Measurements from ENCODE around the gene FUT7. TPM values are rescaled to one million over a fixed set of nuclear protein-coding genes. Genes with fewer than 3 reads are reported as not detected.

FUT7 gene
- total RNA-seq, 1 experiment from 2014 or later, result not detected

DNA sequence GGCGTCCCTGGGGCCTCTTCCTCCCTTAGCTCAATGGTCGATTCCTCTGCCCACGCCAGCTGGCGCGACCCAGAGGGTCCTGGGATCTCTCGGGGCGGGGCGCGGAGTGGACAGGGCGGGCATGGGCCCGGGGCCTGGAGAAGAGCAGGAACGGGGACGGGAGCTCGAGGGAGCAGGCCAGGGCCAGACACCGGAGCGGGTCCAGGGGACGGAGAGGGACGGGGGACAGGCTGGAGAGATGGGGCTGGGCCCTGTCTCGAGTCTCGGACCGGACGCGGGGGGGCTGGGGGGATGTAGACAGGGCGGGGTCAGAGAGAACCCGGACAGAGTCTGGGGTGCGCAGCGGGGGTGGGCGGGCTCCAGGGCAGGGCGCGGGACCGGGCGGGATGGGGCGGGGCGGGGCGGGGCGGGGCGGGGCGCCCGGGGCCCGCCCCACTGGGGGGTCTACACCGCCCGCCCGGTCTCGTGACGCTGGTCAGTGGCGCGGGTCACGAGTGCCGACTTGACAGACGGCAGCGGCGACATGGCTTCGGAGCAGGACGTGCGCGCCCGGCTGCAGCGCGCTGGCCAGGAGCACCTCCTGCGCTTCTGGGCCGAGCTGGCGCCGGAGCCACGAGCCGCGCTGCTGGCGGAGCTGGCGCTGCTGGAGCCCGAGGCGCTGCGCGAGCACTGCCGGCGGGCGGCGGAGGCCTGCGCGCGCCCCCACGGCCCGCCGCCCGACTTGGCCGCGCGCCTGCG is 45.3 kb upstream of the FUT7 start, which contains the start of gene UAP1L1 (continued):
- TF ChIP-seq ATF3 (IDR thresholded peaks at IDR 0.05), result no peak

- no peaks in the 10 kb centered on the region for H3K9me2 ChIP-seq (ENCODE audit: insufficient read depth)
- ATAC-seq, result no peak
- H3K4me1 ChIP-seq (ENCODE audit: control insufficient read depth in 1 of 2, insufficient read depth in 2 of 2, low read length in 2 of 2), result peaks cover 11 to 34% of the 10 kb centered on the region in 2 experiments
- DNase-seq (ENCODE audit: low read depth, low spot score), result no peak
- peaks cover 4% of the 10 kb centered on the region; the same call in 1 of the 2 replicates for H3K79me2 ChIP-seq (ENCODE audit: insufficient read depth, low read length)
- no peaks in the 10 kb centered on the region for H3K27me3 ChIP-seq (ENCODE audit: insufficient read depth, low read length)
- TF ChIP-seq, protein P1, sequence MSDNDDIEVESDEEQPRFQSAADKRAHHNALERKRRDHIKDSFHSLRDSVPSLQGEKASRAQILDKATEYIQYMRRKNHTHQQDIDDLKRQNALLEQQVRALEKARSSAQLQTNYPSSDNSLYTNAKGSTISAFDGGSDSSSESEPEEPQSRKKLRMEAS (IDR thresholded peaks at IDR 0.05), result no peak
- TF ChIP-seq ZFX (IDR thresholded peaks at IDR 0.05), result no peak
- no peak for TF ChIP-seq POLR2A (IDR thresholded peaks at IDR 0.05; ENCODE audit: borderline replicate concordance, extremely low read depth, insufficient read depth, insufficient read length)
- TF ChIP-seq FOSL1 (IDR thresholded peaks at IDR 0.05; ENCODE audit: low read depth), result no peak
- TF ChIP-seq SRF (IDR thresholded peaks at IDR 0.05; ENCODE audit: low read depth), result no peak
- no peak for TF ChIP-seq EGR1 (IDR thresholded peaks at IDR 0.05; ENCODE audit: low read depth)
- no peak for TF ChIP-seq ELF1 (IDR thresholded peaks at IDR 0.05; ENCODE audit: borderline replicate concordance, low read depth)
- no peak for TF ChIP-seq SIN3A (IDR thresholded peaks at IDR 0.05; ENCODE audit: low read depth)
- TF ChIP-seq, protein P2, sequence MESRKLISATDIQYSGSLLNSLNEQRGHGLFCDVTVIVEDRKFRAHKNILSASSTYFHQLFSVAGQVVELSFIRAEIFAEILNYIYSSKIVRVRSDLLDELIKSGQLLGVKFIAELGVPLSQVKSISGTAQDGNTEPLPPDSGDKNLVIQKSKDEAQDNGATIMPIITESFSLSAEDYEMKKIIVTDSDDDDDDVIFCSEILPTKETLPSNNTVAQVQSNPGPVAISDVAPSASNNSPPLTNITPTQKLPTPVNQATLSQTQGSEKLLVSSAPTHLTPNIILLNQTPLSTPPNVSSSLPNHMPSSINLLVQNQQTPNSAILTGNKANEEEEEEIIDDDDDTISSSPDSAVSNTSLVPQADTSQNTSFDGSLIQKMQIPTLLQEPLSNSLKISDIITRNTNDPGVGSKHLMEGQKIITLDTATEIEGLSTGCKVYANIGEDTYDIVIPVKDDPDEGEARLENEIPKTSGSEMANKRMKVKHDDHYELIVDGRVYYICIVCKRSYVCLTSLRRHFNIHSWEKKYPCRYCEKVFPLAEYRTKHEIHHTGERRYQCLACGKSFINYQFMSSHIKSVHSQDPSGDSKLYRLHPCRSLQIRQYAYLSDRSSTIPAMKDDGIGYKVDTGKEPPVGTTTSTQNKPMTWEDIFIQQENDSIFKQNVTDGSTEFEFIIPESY (IDR thresholded peaks at IDR 0.05; ENCODE audit: extremely low read depth, insufficient replicate concordance, low read length), result no peak
- TF ChIP-seq EZH2 (IDR thresholded peaks at IDR 0.05), result no peak
- TF ChIP-seq YY1 (IDR thresholded peaks at IDR 0.05; ENCODE audit: extremely low read depth, insufficient replicate concordance, low read depth, low read length), result no peak
- no peak for TF ChIP-seq ATF3 (IDR thresholded peaks at IDR 0.05)
- TF ChIP-seq ZNF274 (IDR thresholded peaks at IDR 0.05; ENCODE audit: low read depth, low read length), result no peak
- TF ChIP-seq CEBPB (IDR thresholded peaks at IDR 0.05; ENCODE audit: low read depth), result no peak
- no peak for TF ChIP-seq SP1 (IDR thresholded peaks at IDR 0.05; ENCODE audit: low read depth)
- TF ChIP-seq RAD21 (IDR thresholded peaks at IDR 0.05; ENCODE audit: low read depth), result no peak
- TF ChIP-seq JUND (IDR thresholded peaks at IDR 0.05), result no peak
- TF ChIP-seq TCF7L2 (IDR thresholded peaks at IDR 0.05; ENCODE audit: borderline replicate concordance, extremely low read depth, insufficient read depth, insufficient read length), result no peak
- no peak for TF ChIP-seq REST (IDR thresholded peaks at IDR 0.05; ENCODE audit: low read depth)
- peak overlapping the region; percentile 61 for H3K9ac ChIP-seq (ENCODE audit: low read length)
- intact Hi-C loops (cut with micrococcal nuclease), result no loop called here
- POLR2A ChIA-PET, result interaction anchor here (1.0 to 2.1 kb wide), 3 partner anchors 10 to 165 kb away, joined by 3 to 6 read pairs (median 3); partner anchors contain the start of gene MAN1B1
- H2AFZ ChIP-seq (ENCODE audit: low read depth, low read length, poor library complexity, severe bottlenecking), result peak overlapping the region; percentile 32
- H3K4me3 ChIP-seq (replicated peaks in 1 of 2; ENCODE audit: low read depth in 1 of 2, low read length in 2 of 2), result peak overlapping the region; percentile 52 to 57
- RAD21 ChIA-PET (ENCODE audit: low non-redundant PET in 1 of 2, low total read pairs in 2 of 2, uncharacterized antibody in 2 of 2, unreplicated experiment in 2 of 2), result interaction anchor here in 1 of 2 experiments (0.8 kb wide), 1 partner anchor 8 kb away, joined by 5 read pairs; no protein-coding TSS in a partner anchor
- H3K27ac ChIP-seq (ENCODE audit: low read depth, low read length), result peak overlapping the region; percentile 66
- peaks cover 0 to 8% of the 10 kb centered on the region in 2 experiments; a peak in 1 of 4 replicates for H3K36me3 ChIP-seq (ENCODE audit: control insufficient read depth in 1 of 2, insufficient read depth in 2 of 2, low read length in 2 of 2)
- CTCF ChIA-PET, result interaction anchor here (1.0 to 2.1 kb wide), 3 partner anchors 8 to 30 kb away, joined by 4 to 12 read pairs (median 4); partner anchors contain the start of gene NPDC1
- H4K20me1 ChIP-seq (ENCODE audit: insufficient read depth), result no peaks in the 10 kb centered on the region
- H3K9me3 ChIP-seq (ENCODE audit: control insufficient read depth in 1 of 2, insufficient read depth in 1 of 2, low read depth in 1 of 2, low read length in 2 of 2), result no peaks in the 10 kb centered on the region
- BruUV-seq (replicated peaks), result no TSS peak
- peak overlapping the region; percentile 89 for H3K4me2 ChIP-seq (ENCODE audit: low read length)
Observed at GRCh38 chr9:137076636-137077009, 44.7 kb upstream of the FUT7 start.
